RWPE2 (cell line): ENCODE measurements around the gene DMD.

Experiments
- ATAC-seq: fragments of 200-7000 bp; cut with Tn5 transposase; 3 replicates; pipeline ENCODE4 v1.9.1; 2021; ENCODE audit warnings: low read depth
- DNase-seq: peaks from one replicate; pipeline ENCODE4 v3.0.0-alpha.2; 2020; ENCODE audit warnings: low spot score
- H3K27ac ChIP-seq: fragments of 450-650 bp; 2 replicates; pipeline ENCODE4 v1.5.1; 2017; ENCODE audit warnings: mild to moderate bottlenecking; ENCODE audit not compliant: poor library complexity, severe bottlenecking
- H3K27me3 ChIP-seq: fragments of 250-450 bp; sonication (Bioruptor Pico); 2 replicates; pipeline ENCODE4 v1.5.1; 2021; ENCODE audit warnings: mild to moderate bottlenecking, moderate library complexity; ENCODE audit not compliant: insufficient read depth, poor library complexity, severe bottlenecking
- H3K36me3 ChIP-seq: fragments of 250-450 bp; sonication (Bioruptor Pico); 2 replicates; pipeline ENCODE4 v1.5.1; 2020; ENCODE audit warnings: low read depth, mild to moderate bottlenecking, moderate library complexity
- H3K4me1 ChIP-seq: fragments of 250-450 bp; sonication (Bioruptor Pico); 2 replicates; pipeline ENCODE4 v1.5.1; 2021; ENCODE audit warnings: mild to moderate bottlenecking, moderate library complexity; ENCODE audit not compliant: insufficient read depth, poor library complexity, severe bottlenecking
- H3K4me3 ChIP-seq: fragments of 250-450 bp; sonication (Bioruptor Pico); 2 replicates; pipeline ENCODE4 v1.5.1; 2021; ENCODE audit warnings: mild to moderate bottlenecking, moderate library complexity; ENCODE audit not compliant: severe bottlenecking
- H3K9me3 ChIP-seq: fragments of 250-450 bp; sonication (Bioruptor Pico); 2 replicates; pipeline ENCODE4 v1.5.1; 2021; ENCODE audit warnings: mild to moderate bottlenecking, moderate library complexity; ENCODE audit not compliant: severe bottlenecking
- CTCF ChIP-seq: fragments of 450-650 bp; IDR thresholded peaks from one replicate; pipeline ENCODE4 v1.5.1; 2017; ENCODE audit warnings: mild to moderate bottlenecking, moderate library complexity; ENCODE audit not compliant: poor library complexity, severe bottlenecking

Gene DMD

GRCh38 chrX:31166832-31167231 is 2044.5 kb downstream of the DMD start:
- ATAC-seq, result no peak
- no peak for DNase-seq
- no peak overlapping the region for H3K27ac ChIP-seq
- no peaks in the 10 kb centered on the region for H3K4me1 ChIP-seq
- no peak for TF ChIP-seq CTCF
- no peaks in the 10 kb centered on the region for H3K36me3 ChIP-seq
- H3K27me3 ChIP-seq, result no peaks in the 10 kb centered on the region
- no peaks in the 10 kb centered on the region for H3K9me3 ChIP-seq
- no peak overlapping the region for H3K4me3 ChIP-seq

GRCh38 chrX:31166416-31166815 is 2044.9 kb downstream of the DMD start:
- H3K4me1 ChIP-seq, result no peaks in the 10 kb centered on the region
- no peaks in the 10 kb centered on the region for H3K27me3 ChIP-seq
- no peak for ATAC-seq
- no peak overlapping the region for H3K27ac ChIP-seq
- no peaks in the 10 kb centered on the region for H3K36me3 ChIP-seq
- no peak for DNase-seq
- no peak for TF ChIP-seq CTCF
- H3K4me3 ChIP-seq, result no peak overlapping the region
- no peaks in the 10 kb centered on the region for H3K9me3 ChIP-seq

DNA sequence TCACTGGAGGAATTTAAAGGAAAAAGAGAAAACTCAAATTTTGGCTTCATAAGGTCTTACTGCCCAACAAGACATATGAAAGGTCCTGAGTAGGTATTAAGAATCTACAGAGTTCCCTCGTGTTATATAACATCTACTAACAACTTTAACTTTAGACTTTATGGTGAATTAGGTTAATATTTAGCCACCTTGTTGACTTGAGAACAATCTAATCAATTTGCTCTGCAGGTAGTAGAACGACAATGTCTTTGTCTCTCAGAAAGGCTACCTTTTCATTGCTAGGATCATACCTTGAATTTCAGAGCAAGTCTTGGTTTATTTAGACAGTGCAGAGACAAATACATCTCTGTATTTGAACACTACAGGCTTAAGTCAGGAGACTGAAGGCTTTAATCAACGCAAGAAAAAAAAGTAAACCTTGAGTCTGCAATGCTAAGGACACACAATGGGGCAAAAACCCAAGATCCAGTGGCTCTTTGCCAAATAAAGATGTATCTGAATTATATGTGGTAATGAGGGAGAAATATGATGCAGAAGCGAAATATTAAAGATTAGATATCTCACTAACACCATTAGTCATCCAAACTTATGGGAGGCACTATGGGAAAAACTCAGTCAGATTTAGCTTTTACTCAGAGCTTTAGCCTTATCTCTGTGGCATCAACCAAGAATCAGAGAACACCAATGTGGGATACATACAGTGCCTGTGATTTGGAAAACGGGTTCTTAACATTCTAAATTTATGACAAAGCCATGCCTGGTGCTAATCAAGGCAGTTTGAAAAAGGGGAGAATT is 2045.9 kb downstream of the DMD start:
- H3K9me3 ChIP-seq, result no peaks in the 10 kb centered on the region
- H3K4me1 ChIP-seq, result no peaks in the 10 kb centered on the region
- no peak for DNase-seq
- TF ChIP-seq CTCF, result no peak
- no peaks in the 10 kb centered on the region for H3K36me3 ChIP-seq
- H3K27ac ChIP-seq, result no peak overlapping the region
- no peak overlapping the region for H3K4me3 ChIP-seq
- no peaks in the 10 kb centered on the region for H3K27me3 ChIP-seq
- ATAC-seq, result no peak

GRCh38 chrX:31154946-31155345 is 2056.4 kb downstream of the DMD start:
- H3K36me3 ChIP-seq, result no peaks in the 10 kb centered on the region
- H3K9me3 ChIP-seq, result no peaks in the 10 kb centered on the region
- H3K4me1 ChIP-seq, result no peaks in the 10 kb centered on the region
- no peak for TF ChIP-seq CTCF
- no peak overlapping the region for H3K27ac ChIP-seq
- no peaks in the 10 kb centered on the region for H3K27me3 ChIP-seq
- ATAC-seq (no peak), DNase-seq (no peak)
- H3K4me3 ChIP-seq, result no peak overlapping the region

GRCh38 chrX:31153475-31154047 is 2057.8 kb downstream of the DMD start:
- no peaks in the 10 kb centered on the region for H3K36me3 ChIP-seq
- H3K4me3 ChIP-seq, result no peak overlapping the region
- no peaks in the 10 kb centered on the region for H3K27me3 ChIP-seq
- no peak for TF ChIP-seq CTCF
- DNase-seq (no peak), ATAC-seq (no peak)
- H3K9me3 ChIP-seq, result no peaks in the 10 kb centered on the region
- no peaks in the 10 kb centered on the region for H3K4me1 ChIP-seq
- no peak overlapping the region for H3K27ac ChIP-seq
